SK-N-SH treated with all-trans-retinoic acid at 6 μM for 48 hours (cell line): ENCODE measurements around the gene POLD4.

Experiments used
- CREB5 ChIP-seq: fragments of 250-450 bp; sonication (Bioruptor Pico); IDR thresholded peaks from 2 replicates; pipeline ENCODE4 v1.5.1; 2020; ENCODE audit warnings: low read depth, mild to moderate bottlenecking, moderate library complexity
- CSDC2 ChIP-seq: fragments of 250-450 bp; sonication (Bioruptor Pico); IDR thresholded peaks from 2 replicates; pipeline ENCODE4 v1.5.0; 2020; ENCODE audit warnings: mild to moderate bottlenecking, moderate library complexity
- CSRNP3 ChIP-seq: fragments of 250-450 bp; sonication (Bioruptor Pico); IDR thresholded peaks from 2 replicates; pipeline ENCODE4 v1.5.1; 2021; ENCODE audit warnings: mild to moderate bottlenecking, moderate library complexity
- PATZ1 ChIP-seq: fragments of 250-450 bp; sonication (Bioruptor Pico); IDR thresholded peaks from 2 replicates; pipeline ENCODE4 v1.8.0; 2020; ENCODE audit warnings: mild to moderate bottlenecking, moderate library complexity, borderline replicate concordance
- RARB ChIP-seq: fragments of 250-450 bp; sonication (Bioruptor Pico); IDR thresholded peaks from 2 replicates; pipeline ENCODE4 v1.8.0; 2021; ENCODE audit warnings: mild to moderate bottlenecking, moderate library complexity
- SNAI2 ChIP-seq: fragments of 250-450 bp; sonication (Bioruptor Pico); IDR thresholded peaks from 2 replicates; pipeline ENCODE4 v1.5.0; 2020; ENCODE audit warnings: mild to moderate bottlenecking, moderate library complexity
- TOX ChIP-seq: fragments of 250-450 bp; sonication (Bioruptor Pico); IDR thresholded peaks from 2 replicates; pipeline ENCODE4 v1.8.0; 2021; ENCODE audit warnings: mild to moderate bottlenecking, moderate library complexity, borderline replicate concordance
- ZC3H10 ChIP-seq: fragments of 250-450 bp; sonication (Bioruptor Pico); IDR thresholded peaks from 2 replicates; pipeline ENCODE4 v1.5.1; 2021; ENCODE audit warnings: mild to moderate bottlenecking, moderate library complexity
- ZFP3 ChIP-seq: fragments of 250-450 bp; sonication (Bioruptor Pico); IDR thresholded peaks from 2 replicates; pipeline ENCODE4 v1.5.0; 2020; ENCODE audit warnings: mild to moderate bottlenecking, moderate library complexity
- ZNF565 ChIP-seq: fragments of 450-650 bp; formaldehyde crosslinking; conservative IDR thresholded peaks from 2 replicates; pipeline ENCODE4 v1.5.0; 2020; ENCODE audit warnings: low read depth, mild to moderate bottlenecking, moderate library complexity
- TF ChIP-seq, protein P1 (sequence below): fragments of 250-450 bp; sonication (Bioruptor Pico); IDR thresholded peaks from 2 replicates; pipeline ENCODE4 v1.8.0; 2021; ENCODE audit warnings: low read depth, mild to moderate bottlenecking, moderate library complexity, borderline replicate concordance

- no peak for TF ChIP-seq CSRNP3
- no peak for TF ChIP-seq PATZ1
- TF ChIP-seq TOX = no peak
- TF ChIP-seq, protein P1, sequence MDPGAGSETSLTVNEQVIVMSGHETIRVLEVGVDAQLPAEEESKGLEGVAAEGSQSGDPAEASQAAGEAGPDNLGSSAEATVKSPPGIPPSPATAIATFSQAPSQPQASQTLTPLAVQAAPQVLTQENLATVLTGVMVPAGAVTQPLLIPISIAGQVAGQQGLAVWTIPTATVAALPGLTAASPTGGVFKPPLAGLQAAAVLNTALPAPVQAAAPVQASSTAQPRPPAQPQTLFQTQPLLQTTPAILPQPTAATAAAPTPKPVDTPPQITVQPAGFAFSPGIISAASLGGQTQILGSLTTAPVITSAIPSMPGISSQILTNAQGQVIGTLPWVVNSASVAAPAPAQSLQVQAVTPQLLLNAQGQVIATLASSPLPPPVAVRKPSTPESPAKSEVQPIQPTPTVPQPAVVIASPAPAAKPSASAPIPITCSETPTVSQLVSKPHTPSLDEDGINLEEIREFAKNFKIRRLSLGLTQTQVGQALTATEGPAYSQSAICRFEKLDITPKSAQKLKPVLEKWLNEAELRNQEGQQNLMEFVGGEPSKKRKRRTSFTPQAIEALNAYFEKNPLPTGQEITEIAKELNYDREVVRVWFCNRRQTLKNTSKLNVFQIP = no peak
- TF ChIP-seq ZFP3 (CRISPR knock-in tag) = no peak
- no peak for TF ChIP-seq CREB5
- no peak for TF ChIP-seq CSDC2 (CRISPR knock-in tag)
- TF ChIP-seq ZNF565 (CRISPR knock-in tag) = no peak
- no peak for TF ChIP-seq SNAI2 (CRISPR knock-in tag)
- TF ChIP-seq ZC3H10 = no peak
- TF ChIP-seq RARB (CRISPR knock-in tag) = no peak
Observed at GRCh38 chr11:67369801-67370284, 16.5 kb upstream of the POLD4 start.
